Pancreas (tissue), 10 donors: ENCODE measurements around the gene LRSAM1. TPM values are rescaled to one million over a fixed set of nuclear protein-coding genes. Genes with fewer than 3 reads are reported as not detected.

Experiments
- ATAC-seq, 4 donors: fragments of 200-7000 bp; cut with Tn5 transposase; one replicate each; pipeline versions ENCODE4 v1.8.0 to v1.9.1; 2020; ENCODE audit warnings: mild to moderate bottlenecking in 4 of 4, moderate library complexity in 4 of 4
- DNase-seq, 6 donors: peaks; one replicate each; pipeline ENCODE4 v3.0.0-alpha.2; 2020
- FAIRE-seq: peaks from 2 replicates; lab custom pipeline; 2012; peaks lifted over from hg19 to GRCh38; lab: Jason Lieb, UNC
- H3K27ac ChIP-seq, 4 donors: fragments of 200-600 bp; sonication (generic); 1 replicate in 3 of 4; 2 replicates in 1 of 4; pipeline versions ENCODE4 v1.5.0 to v1.8.0; 2020
- H3K27me3 ChIP-seq, 4 donors: fragments of 200-600 bp; one replicate each; pipeline ENCODE4 v1.8.0; 2021
- H3K36me3 ChIP-seq, 3 donors: fragments of 200-600 bp; sonication (generic) in 1 of 3; one replicate each; pipeline versions ENCODE4 v1.5.0 to v1.8.0; 2020 to 2021
- H3K4me1 ChIP-seq, 3 donors: fragments of 200-600 bp; one replicate each; pipeline ENCODE4 v1.8.0; 2021
- H3K4me3 ChIP-seq, 4 donors: fragments of 200-600 bp; sonication (generic) in 2 of 4; one replicate each; pipeline versions ENCODE4 v1.5.0 to v1.8.0; 2020 to 2021
- H3K9me3 ChIP-seq, 4 donors: fragments of 200-600 bp; one replicate each; pipeline ENCODE4 v1.8.0; 2021
- CTCF ChIP-seq, 4 donors: fragments of 200-600 bp; sonication (generic) in 3 of 4; IDR thresholded peaks; one replicate each; pipeline versions ENCODE4 v1.5.0 to v1.8.0; 2021; ENCODE audit warnings: antibody characterized with exemption in 4 of 4
- WGBS, 2 donors: extraction: QIAGEN DNeasy Blood & Tissue Kit; methylation state at CpG; one replicate each; pipeline ENCODE4 v1.1.7; 2013; 5-methylcytosine and 5-hydroxymethylcytosine counted together
- intact Hi-C, 3 donors: fragments of 100-400 bp; cut with DNase I; formaldehyde crosslinking; loops; one replicate each; pipeline versions ENCODE4 v1.11.1 to v1.14.2; 2022
- polyA plus RNA-seq, 2 donors: library from polyadenylated mRNA; stranded (reverse); fragments of 200-250 nt; gene quantifications; one replicate each; pipeline ENCODE4 v1.2.3, GENCODE V29; 2013
- total RNA-seq, 6 donors: library from RNA; stranded (reverse); fragmentation: NEBNext Ultra II Directional in 4 of 6; extraction: Animal tissue kit (Norgen Biotek cat#: 25700) in 4 of 6; gene quantifications; one replicate each; pipeline versions ENCODE4 v1.2.1 to v1.2.4, GENCODE V29; 2021 to 2023
- donor health status: healthy with polysubstance abuse.
- donor health status: DM: no; HTN: no; CAD: no; lungs with moderate emphysema.
- donor health status: DM: no; HTN: no; CAD: no.
- donor health status: control.
- donor health status: control.
- donor health status: Bipolar disorder and iron deficiency.
- donor health status: DM: yes; HTN: yes; CAD: no.
- donor health status: DM: no; HTN: no; CAD: no.
- donor health status: DM: no; HTN: no; CAD: no.
- donor health status: DM: yes; HTN: yes; CAD: no.

Gene LRSAM1
- total and polyA plus RNA-seq, 8 donors = 4.3 to 24.9 (median 7.7) TPM

GRCh38 chr9:127449332-127449966 lies 1.9 kb upstream of the LRSAM1 start:
- intact Hi-C loops = no loop called here

GRCh38 chr9:127450243-127450760 lies 1.0 kb upstream of the LRSAM1 start:
- FAIRE-seq = no peak
- peak; percentile 7 to 15 (median 8) for ATAC-seq
- H3K36me3 ChIP-seq = peaks cover 7 to 25% (median 12%) of the 10 kb centered on the region in 3 donors
- H3K27ac ChIP-seq = peak overlapping the region; percentile 62 to 92 (median 83)
- H3K27me3 ChIP-seq = no peaks in the 10 kb centered on the region
- DNase-seq = peak in 2 of 6 donors; percentile 26 to 43
- H3K4me3 ChIP-seq = peak overlapping the region; percentile 72 to 90 (median 78)
- WGBS, 2 donors = 2% methylated on average over 14 of the region's 14 CpGs
- peaks cover 0 to 13% (median 11%) of the 10 kb centered on the region in 3 donors for H3K4me1 ChIP-seq
- no peaks in the 10 kb centered on the region for H3K9me3 ChIP-seq
- intact Hi-C loops = no loop called here
- no peak for TF ChIP-seq CTCF (IDR thresholded peaks at IDR 0.05)

More at GRCh38 chr9:127449332-127449966, 1.9 kb upstream of the LRSAM1 start:
- DNase-seq = no peak
- 31 to 36% methylated on average over 5 of the region's 5 CpGs for WGBS, 2 donors
- no peak for TF ChIP-seq CTCF (IDR thresholded peaks at IDR 0.05)
- Histone ChIP-seq H3K4me3 (peak overlapping the region; percentile 72 to 90 (median 78)), H3K27me3 (no peaks in the 10 kb centered on the region), H3K4me1 (peaks cover 0 to 13% (median 11%) of the 10 kb centered on the region in 3 donors), H3K27ac (peak overlapping the region in 1 of 4 donors; percentile 19), H3K36me3 (peaks cover 7 to 33% (median 12%) of the 10 kb centered on the region in 3 donors), H3K9me3 (no peaks in the 10 kb centered on the region)
- no peak for FAIRE-seq
- no peak for ATAC-seq

- H3K9me3 ChIP-seq = no peaks in the 10 kb centered on the region
These were observed 223 bp downstream of the LRSAM1 start for GRCh38 chr9:127451608-127451857.

GRCh38 chr9:127451858-127452656 lies 747 bp downstream of the LRSAM1 start:
- intact Hi-C loops = no loop called here
- Histone ChIP-seq H3K4me1 (peaks cover 0 to 13% (median 4%) of the 10 kb centered on the region in 3 donors), H3K4me3 (peak overlapping the region; percentile 72 to 90 (median 78)), H3K27me3 (no peaks in the 10 kb centered on the region), H3K9me3 (no peaks in the 10 kb centered on the region), H3K36me3 (peaks cover 3 to 15% (median 4%) of the 10 kb centered on the region in 3 donors), H3K27ac (peak overlapping the region; percentile 62 to 92 (median 83))
- peak; percentile 30 to 84 (median 67) for DNase-seq
- ATAC-seq = peak; percentile 23 to 46 (median 33)
- WGBS, 2 donors = 10 to 12% methylated on average over 29 of the region's 29 CpGs
- no peak for TF ChIP-seq CTCF (IDR thresholded peaks at IDR 0.05)
- FAIRE-seq = no peak

More at GRCh38 chr9:127451608-127451857, 223 bp downstream of the LRSAM1 start:
- ATAC-seq = peak in 1 of 4 donors; percentile 7
- TF ChIP-seq CTCF (IDR thresholded peaks at IDR 0.05) = no peak
- no peak for FAIRE-seq
- Histone ChIP-seq H3K36me3 (peaks cover 7 to 21% (median 9%) of the 10 kb centered on the region in 3 donors), H3K4me1 (peaks cover 0 to 13% (median 4%) of the 10 kb centered on the region in 3 donors), H3K4me3 (peak overlapping the region; percentile 72 to 90 (median 78)), H3K27me3 (no peaks in the 10 kb centered on the region), H3K27ac (peak overlapping the region; percentile 62 to 92 (median 83))
- intact Hi-C loops = no loop called here
- DNase-seq = no peak
- 0% methylated on average over 14 of the region's 14 CpGs for WGBS, 2 donors
